IMR-90 (cell line): Measurements from ENCODE around the gene CA4. TPM values are rescaled to one million over a fixed set of nuclear protein-coding genes. Genes with fewer than 3 reads are reported as not detected.

ENCODE experiments used
- ATAC-seq: fragments of 200-7000 bp; cut with Tn5 transposase; 2 replicates; pipeline ENCODE4 v1.9.1; 2020; ENCODE audit warnings: low read depth, mild to moderate bottlenecking, moderate library complexity
- BruUV-seq: library from RNA; stranded (reverse); fragments of 400-500 nt; replicated peaks from 2 replicates; lab custom pipeline; 2021; lab: Mats Ljungman, UMichigan
- CTCF ChIA-PET: fragments of 300-600 bp; formaldehyde crosslinking; extraction: SDS; loops from one replicate; lab custom pipeline; 2021; ENCODE audit warnings: antibody characterized with exemption; lab: Yijun Ruan, JAX
- POLR2A ChIA-PET: fragments of 300-600 bp; sonication (Branson Sonifier 250); formaldehyde crosslinking; loops from one replicate; lab custom pipeline; 2022; ENCODE audit warnings: antibody characterized with exemption; ENCODE audit not compliant: unreplicated experiment; lab: Charles Lee
- DNase-seq: peaks from one replicate; pipeline ENCODE4 v3.0.0; 2013
- H2AFZ ChIP-seq: replicated peaks from 2 replicates; pipeline ENCODE3; 2013; ENCODE audit warnings: low read length, mild to moderate bottlenecking; ENCODE audit not compliant: poor library complexity
- H2AK5ac ChIP-seq: 2 replicates; pipeline ENCODE4 v1.6.1; 2013; ENCODE audit warnings: low read depth, low read length, inconsistent platforms
- H2AK9ac ChIP-seq: replicated peaks from 2 replicates; pipeline ENCODE3; 2013; ENCODE audit warnings: mild to moderate bottlenecking, low read depth, low read length, moderate library complexity; ENCODE audit not compliant: poor library complexity
- H2BK120ac ChIP-seq: 2 replicates; pipeline ENCODE4 v1.6.1; 2013; ENCODE audit warnings: low read depth, low read length, inconsistent platforms
- H2BK15ac ChIP-seq: 3 replicates; pipeline ENCODE4 v1.6.1; 2013; ENCODE audit warnings: low read depth, low read length, inconsistent platforms
- H2BK20ac ChIP-seq: 2 replicates; pipeline ENCODE4 v1.6.1; 2013; ENCODE audit warnings: low read depth, mild to moderate bottlenecking, inconsistent platforms, low read length, moderate library complexity
- H2BK5ac ChIP-seq: 2 replicates; pipeline ENCODE4 v1.6.1; 2013; ENCODE audit warnings: mild to moderate bottlenecking, low read depth, low read length, inconsistent platforms; ENCODE audit not compliant: poor library complexity, severe bottlenecking
- H3K14ac ChIP-seq: replicated peaks from 2 replicates; pipeline ENCODE4 v1.6.1; 2013; ENCODE audit warnings: low read depth, low read length, inconsistent platforms
- H3K18ac ChIP-seq: 2 replicates; pipeline ENCODE4 v1.6.1; 2013; ENCODE audit warnings: low read depth, low read length, control low read depth
- H3K23ac ChIP-seq: 2 replicates; pipeline ENCODE4 v1.6.1; 2013; ENCODE audit warnings: low read depth, low read length, inconsistent platforms
- H3K27ac ChIP-seq: 2 replicates; pipeline ENCODE4 v1.5.1; 2013; ENCODE audit warnings: mild to moderate bottlenecking, control low read depth, low read length; ENCODE audit not compliant: insufficient read depth
- H3K27me3 ChIP-seq: 2 replicates; pipeline ENCODE4 v1.6.1; 2013; ENCODE audit warnings: low read length; ENCODE audit not compliant: control insufficient read depth, insufficient read depth
- H3K36me3 ChIP-seq: 2 replicates; pipeline ENCODE4 v1.6.1; 2013; ENCODE audit warnings: low read length, mixed read lengths; ENCODE audit not compliant: control insufficient read depth, insufficient read depth
- H3K4ac ChIP-seq: 2 replicates; pipeline ENCODE4 v1.6.1; 2013; ENCODE audit warnings: low read depth, low read length, inconsistent platforms
- H3K4me1 ChIP-seq: 2 replicates; pipeline ENCODE4 v1.6.1; 2013; ENCODE audit warnings: low read length, mixed read lengths; ENCODE audit not compliant: control insufficient read depth, insufficient read depth
- H3K4me2 ChIP-seq: 2 replicates; pipeline ENCODE4 v1.6.1; 2013; ENCODE audit warnings: low read depth, mild to moderate bottlenecking, control low read depth, low read length, moderate library complexity
- H3K4me3 ChIP-seq: 2 replicates; pipeline ENCODE4 v1.5.1; 2013; ENCODE audit warnings: low read depth, mild to moderate bottlenecking, control low read depth, low read length, moderate library complexity; ENCODE audit not compliant: insufficient read depth
- H3K56ac ChIP-seq: 2 replicates; pipeline ENCODE4 v1.6.1; 2013; ENCODE audit warnings: low read length, inconsistent platforms; ENCODE audit not compliant: insufficient read depth; ENCODE audit errors: extremely low read depth
- H3K79me1 ChIP-seq, 2 experiments: 2 replicates each; pipeline ENCODE4 v1.6.1; 2013; ENCODE audit warnings: low read length in 2 of 2, inconsistent platforms in 1 of 2, low read depth in 1 of 2
- H3K9ac ChIP-seq: 2 replicates; pipeline ENCODE4 v1.6.1; 2013; ENCODE audit warnings: low read depth, low read length, control low read depth
- H3K9me1 ChIP-seq: 2 replicates; pipeline ENCODE4 v1.6.1; 2013; ENCODE audit warnings: low read length, inconsistent platforms; ENCODE audit not compliant: insufficient read depth
- H3K9me3 ChIP-seq: 2 replicates; pipeline ENCODE4 v1.6.1; 2013; ENCODE audit warnings: low read length; ENCODE audit not compliant: control insufficient read depth, insufficient read depth
- H4K20me1 ChIP-seq: 2 replicates; pipeline ENCODE4 v1.6.1; 2013; ENCODE audit warnings: low read length, inconsistent platforms; ENCODE audit not compliant: insufficient read depth
- H4K5ac ChIP-seq: 2 replicates; pipeline ENCODE4 v1.6.1; 2013; ENCODE audit warnings: mild to moderate bottlenecking, low read depth, low read length, control low read depth
- H4K8ac ChIP-seq, 2 experiments: 2 replicates each; pipeline ENCODE4 v1.6.1; 2013; ENCODE audit warnings: low read depth in 2 of 2, low read length in 2 of 2, control low read depth in 1 of 2, inconsistent platforms in 1 of 2
- H4K91ac ChIP-seq: 2 replicates; pipeline ENCODE4 v1.6.1; 2013; ENCODE audit warnings: low read depth, low read length, inconsistent platforms; ENCODE audit not compliant: insufficient read depth
- BHLHE40 ChIP-seq: fragments of 150-350 bp; IDR thresholded peaks from 2 replicates; pipeline ENCODE4 v1.6.1; 2016; ENCODE audit warnings: mild to moderate bottlenecking, low read depth, low read length
- CEBPB ChIP-seq: IDR thresholded peaks from 2 replicates; pipeline ENCODE4 v1.6.1; 2012; ENCODE audit warnings: low read depth, low read length, improper control_type of control experiment
- CHD1 ChIP-seq: IDR thresholded peaks from 2 replicates; pipeline ENCODE4 v1.6.1; 2012; ENCODE audit warnings: low read depth, low read length, improper control_type of control experiment
- CTCF ChIP-seq: conservative IDR thresholded peaks from 2 replicates; pipeline ENCODE4 v1.5.1; 2012; ENCODE audit warnings: mild to moderate bottlenecking, low read depth, low read length, improper control_type of control experiment
- FOS ChIP-seq: fragments of 150-350 bp; IDR thresholded peaks from 2 replicates; pipeline ENCODE4 v1.6.1; 2016; ENCODE audit warnings: low read depth, low read length
- MAFK ChIP-seq: IDR thresholded peaks from 2 replicates; pipeline ENCODE4 v1.6.1; 2012; ENCODE audit warnings: low read depth, low read length, improper control_type of control experiment
- MAZ ChIP-seq: IDR thresholded peaks from 2 replicates; pipeline ENCODE4 v1.6.1; 2012; ENCODE audit warnings: low read depth, mild to moderate bottlenecking, low read length, improper control_type of control experiment, moderate library complexity, borderline replicate concordance
- MXI1 ChIP-seq: IDR thresholded peaks from 2 replicates; pipeline ENCODE4 v1.6.1; 2012; ENCODE audit warnings: low read depth, mild to moderate bottlenecking, low read length, moderate library complexity, borderline replicate concordance
- NFE2L2 ChIP-seq: fragments of 150-350 bp; IDR thresholded peaks from 2 replicates; pipeline ENCODE4 v1.6.1; 2016; ENCODE audit warnings: low read depth, mild to moderate bottlenecking, low read length
- RAD21 ChIP-seq: IDR thresholded peaks from 2 replicates; pipeline ENCODE4 v1.6.1; 2012; ENCODE audit warnings: low read length, improper control_type of control experiment
- RCOR1 ChIP-seq: IDR thresholded peaks from 2 replicates; pipeline ENCODE4 v1.6.1; 2012; ENCODE audit warnings: mild to moderate bottlenecking, low read length, improper control_type of control experiment; ENCODE audit not compliant: insufficient replicate concordance
- RFX5 ChIP-seq: IDR thresholded peaks from 2 replicates; pipeline ENCODE4 v1.8.0; 2012; ENCODE audit warnings: low read depth, mild to moderate bottlenecking, low read length, moderate library complexity
- SMC3 ChIP-seq: fragments of 150-350 bp; IDR thresholded peaks from 2 replicates; pipeline ENCODE4 v1.6.1; 2016; ENCODE audit warnings: low read depth, mild to moderate bottlenecking, antibody characterized with exemption, low read length, moderate library complexity
- USF2 ChIP-seq: fragments of 150-350 bp; IDR thresholded peaks from 2 replicates; pipeline ENCODE4 v1.6.1; 2017; ENCODE audit warnings: mild to moderate bottlenecking, antibody characterized with exemption, low read length, low read depth
- WGBS, 2 experiments: methylation state at CpG; one replicate each; pipeline versions ENCODE4 v1.1.5 to v1.1.7; 2013; ENCODE audit warnings: missing lambda C conversion rate in 2 of 2; ENCODE audit not compliant: insufficient read length in 1 of 2; ENCODE audit errors: extremely low coverage in 2 of 2; 5-methylcytosine and 5-hydroxymethylcytosine counted together
- dilution Hi-C: fragments of 300-500 bp; cut with HindIII; formaldehyde crosslinking; loops from one replicate; pipeline ENCODE4 v1.14.3; 2018; ENCODE audit warnings: low sequenced_read_pairs; ENCODE audit not compliant: unreplicated experiment
- in situ Hi-C: fragments of 300-500 bp; cut with MboI; formaldehyde crosslinking; loops from 3 replicates; pipeline ENCODE4 v1.14.3; 2019; ENCODE audit warnings: low sequenced_read_pairs, inconsistent platforms, mixed read lengths
- intact Hi-C: fragments of 100-400 bp; cut with micrococcal nuclease; formaldehyde crosslinking; loops from 2 replicates; pipeline ENCODE4 v1.10.0; 2022
- polyA plus RNA-seq, 3 experiments: library from polyadenylated mRNA; depleted of rRNA; stranded (reverse); fragments of >200 nt; gene quantifications; 2 replicates each; pipeline ENCODE4 v1.2.3, GENCODE V29; 2012; ENCODE audit warnings: low replicate concordance in 1 of 3
- total RNA-seq: library from RNA; depleted of rRNA; stranded (reverse); fragments of >200 nt; gene quantifications from 2 replicates; pipeline ENCODE4 v1.2.3, GENCODE V29; 2012

The CA4 gene
- total and polyA plus RNA-seq, 2 of the 4 experiments (the other 2 are of a cell fraction) = not detected

DNA sequence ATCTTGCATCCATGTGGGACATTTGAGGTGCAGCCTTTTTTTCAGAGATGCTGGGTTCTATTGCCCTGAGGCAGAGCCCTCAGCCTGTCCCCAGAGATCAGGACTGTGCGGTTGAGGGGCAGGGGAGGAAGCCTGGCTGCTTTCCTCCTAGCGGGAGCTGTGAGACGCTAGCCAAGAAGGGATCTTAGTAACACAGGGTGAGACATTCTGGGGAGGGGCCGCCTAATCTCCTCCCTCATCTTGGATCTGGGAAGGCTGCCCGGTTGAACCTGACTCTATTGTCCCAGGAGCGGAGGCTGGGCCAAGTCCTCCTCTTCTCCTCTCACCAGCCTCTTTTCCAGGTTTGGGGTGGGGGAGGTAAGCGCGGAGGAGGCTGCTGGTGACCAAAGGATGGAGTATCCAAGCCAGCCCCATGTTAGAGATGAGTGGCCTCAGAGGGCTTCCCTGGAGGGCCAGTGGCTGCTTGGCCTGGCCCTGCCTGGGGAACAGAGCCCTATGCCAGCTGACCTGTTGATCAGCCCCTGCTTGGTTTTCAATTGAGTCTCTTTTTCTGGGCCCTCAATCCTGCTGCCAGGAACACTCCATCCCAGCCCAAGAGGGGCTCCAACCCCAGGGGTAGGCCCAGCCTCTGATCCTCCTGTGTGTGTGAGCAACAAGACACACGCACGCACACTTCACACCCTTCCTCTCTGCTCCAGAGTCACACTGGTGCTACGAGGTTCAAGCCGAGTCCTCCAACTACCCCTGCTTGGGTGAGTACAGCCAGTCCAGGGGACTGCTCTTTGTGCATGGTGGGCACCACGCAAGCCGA is 5.0 kb downstream of the CA4 start:
- Histone ChIP-seq H3K36me3 (no peaks in the 10 kb centered on the region), H4K20me1 (0 out of 2 replicates have a peak, but pooled peaks cover 5% of the 10 kb centered on the region), H2AK9ac (peak overlapping the region; percentile 28), H3K9me1 (peaks cover 7% of the 10 kb centered on the region; the same call in 1 of the 2 replicates), H3K23ac (no peak overlapping the region), H3K56ac (no peak overlapping the region), H3K9me3 (no peaks in the 10 kb centered on the region), H2BK120ac (no peak overlapping the region), H2AFZ (peak overlapping the region; percentile 65), H4K91ac (no peak overlapping the region), H3K4ac (no peak overlapping the region), H2BK20ac (no peak overlapping the region), H3K4me2 (no peak overlapping the region), H3K18ac (no peak overlapping the region), H3K4me1 (peaks cover 4% of the 10 kb centered on the region; the same call in 1 of the 2 replicates), H2AK5ac (no peak overlapping the region), H2BK15ac (no peak overlapping the region), H3K14ac (no peak overlapping the region), H3K4me3 (no peak overlapping the region), H4K5ac (no peak overlapping the region), H3K27me3 (peaks cover 60% of the 10 kb centered on the region), H3K79me1 (no peaks in the 10 kb centered on the region), H3K27ac (no peak overlapping the region), H3K9ac (no peak overlapping the region), H4K8ac (no peak overlapping the region), H2BK5ac (no peak overlapping the region)
- WGBS, 2 experiments = 0% methylated on average over 1 of the region's 14 CpGs; no CpG with 5 or more reads in 1 of the 2 experiments
- DNase-seq (peak; percentile 68), ATAC-seq (peak; percentile 70)
- in situ Hi-C loops = no loop called here
- ChIA-PET CTCF (no interaction called here), POLR2A (no interaction called here)
- dilution Hi-C loops = no loop called here
- no TSS peak for BruUV-seq
- intact Hi-C loops = no loop called here
- no peak for TF ChIP-seq RFX5
- TF ChIP-seq FOS = no peak
- no peak for TF ChIP-seq MXI1
- no peak for TF ChIP-seq MAZ
- TF ChIP-seq CHD1 = no peak
- TF ChIP-seq SMC3 = no peak
- TF ChIP-seq BHLHE40 = no peak
- TF ChIP-seq NFE2L2 = no peak
- no peak for TF ChIP-seq CTCF
- no peak for TF ChIP-seq RCOR1
- no peak for TF ChIP-seq USF2
- no peak for TF ChIP-seq MAFK
- TF ChIP-seq RAD21 = no peak
- TF ChIP-seq CEBPB = no peak
